HEK293 (cell line): Measurements from ENCODE around the gene ATP10A.

ENCODE experiments used
- ZNF610 ChIP-seq: fragments of 450-650 bp; formaldehyde crosslinking; IDR thresholded peaks from 2 replicates; pipeline ENCODE4 v1.5.1; 2016; ENCODE audit warnings: missing biosample characterization, missing genetic modification characterization, borderline replicate concordance
- TF ChIP-seq, protein P1 (sequence below): fragments of 450-650 bp; formaldehyde crosslinking; IDR thresholded peaks from 2 replicates; pipeline ENCODE4 v1.5.1; 2016; ENCODE audit warnings: missing biosample characterization, missing genetic modification characterization
- TF ChIP-seq, protein P2 (sequence below): fragments of 450-650 bp; formaldehyde crosslinking; IDR thresholded peaks from 2 replicates; pipeline ENCODE4 v1.5.1; 2016; ENCODE audit warnings: missing biosample characterization, missing genetic modification characterization, low read depth

DNA sequence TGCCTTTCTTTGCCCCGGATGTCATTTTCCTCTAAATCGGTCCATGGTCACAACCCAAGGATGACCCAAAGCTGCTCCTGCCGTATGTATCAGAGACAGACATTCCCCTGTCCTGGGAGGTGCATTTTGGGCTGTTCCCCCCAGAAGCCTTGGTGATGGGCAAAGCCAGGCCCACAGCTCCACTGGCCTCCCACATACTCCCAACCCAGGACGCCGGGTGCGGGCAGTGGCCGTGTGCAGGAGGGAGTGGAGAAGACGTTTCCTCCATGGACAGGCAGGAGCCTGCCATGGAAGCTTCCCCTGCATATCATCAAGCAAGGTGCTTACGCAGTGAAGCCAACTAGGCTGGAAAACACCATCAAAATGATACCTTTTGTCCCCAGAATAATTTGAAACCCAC is 175.0 kb downstream of the ATP10A start:
- TF ChIP-seq, protein P1, sequence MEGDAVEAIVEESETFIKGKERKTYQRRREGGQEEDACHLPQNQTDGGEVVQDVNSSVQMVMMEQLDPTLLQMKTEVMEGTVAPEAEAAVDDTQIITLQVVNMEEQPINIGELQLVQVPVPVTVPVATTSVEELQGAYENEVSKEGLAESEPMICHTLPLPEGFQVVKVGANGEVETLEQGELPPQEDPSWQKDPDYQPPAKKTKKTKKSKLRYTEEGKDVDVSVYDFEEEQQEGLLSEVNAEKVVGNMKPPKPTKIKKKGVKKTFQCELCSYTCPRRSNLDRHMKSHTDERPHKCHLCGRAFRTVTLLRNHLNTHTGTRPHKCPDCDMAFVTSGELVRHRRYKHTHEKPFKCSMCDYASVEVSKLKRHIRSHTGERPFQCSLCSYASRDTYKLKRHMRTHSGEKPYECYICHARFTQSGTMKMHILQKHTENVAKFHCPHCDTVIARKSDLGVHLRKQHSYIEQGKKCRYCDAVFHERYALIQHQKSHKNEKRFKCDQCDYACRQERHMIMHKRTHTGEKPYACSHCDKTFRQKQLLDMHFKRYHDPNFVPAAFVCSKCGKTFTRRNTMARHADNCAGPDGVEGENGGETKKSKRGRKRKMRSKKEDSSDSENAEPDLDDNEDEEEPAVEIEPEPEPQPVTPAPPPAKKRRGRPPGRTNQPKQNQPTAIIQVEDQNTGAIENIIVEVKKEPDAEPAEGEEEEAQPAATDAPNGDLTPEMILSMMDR (tag by site-specific recombination): no peak
- TF ChIP-seq, protein P2, sequence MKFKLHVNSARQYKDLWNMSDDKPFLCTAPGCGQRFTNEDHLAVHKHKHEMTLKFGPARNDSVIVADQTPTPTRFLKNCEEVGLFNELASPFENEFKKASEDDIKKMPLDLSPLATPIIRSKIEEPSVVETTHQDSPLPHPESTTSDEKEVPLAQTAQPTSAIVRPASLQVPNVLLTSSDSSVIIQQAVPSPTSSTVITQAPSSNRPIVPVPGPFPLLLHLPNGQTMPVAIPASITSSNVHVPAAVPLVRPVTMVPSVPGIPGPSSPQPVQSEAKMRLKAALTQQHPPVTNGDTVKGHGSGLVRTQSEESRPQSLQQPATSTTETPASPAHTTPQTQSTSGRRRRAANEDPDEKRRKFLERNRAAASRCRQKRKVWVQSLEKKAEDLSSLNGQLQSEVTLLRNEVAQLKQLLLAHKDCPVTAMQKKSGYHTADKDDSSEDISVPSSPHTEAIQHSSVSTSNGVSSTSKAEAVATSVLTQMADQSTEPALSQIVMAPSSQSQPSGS (tag by site-specific recombination): no peak
- TF ChIP-seq ZNF610 (tag by site-specific recombination): no peak
